HFF-Myc (cell line): ENCODE measurements around the gene SSU72.

Experiments
- DNase-seq: peaks from one replicate; pipeline ENCODE4 v3.0.0-alpha.2; 2011; ENCODE audit warnings: low read depth; ENCODE audit errors: extremely low read depth
- H3K4me3 ChIP-seq: replicated peaks from 2 replicates; pipeline ENCODE4 v1.5.1; 2011; ENCODE audit warnings: low read depth, mild to moderate bottlenecking, control low read depth, low read length
- TF ChIP-seq, protein P1 (sequence below): IDR thresholded peaks from 2 replicates; pipeline ENCODE4 v1.5.1; 2012; ENCODE audit warnings: mild to moderate bottlenecking, low read depth, low read length, control low read depth; ENCODE audit errors: missing control alignments

Gene SSU72

DNA sequence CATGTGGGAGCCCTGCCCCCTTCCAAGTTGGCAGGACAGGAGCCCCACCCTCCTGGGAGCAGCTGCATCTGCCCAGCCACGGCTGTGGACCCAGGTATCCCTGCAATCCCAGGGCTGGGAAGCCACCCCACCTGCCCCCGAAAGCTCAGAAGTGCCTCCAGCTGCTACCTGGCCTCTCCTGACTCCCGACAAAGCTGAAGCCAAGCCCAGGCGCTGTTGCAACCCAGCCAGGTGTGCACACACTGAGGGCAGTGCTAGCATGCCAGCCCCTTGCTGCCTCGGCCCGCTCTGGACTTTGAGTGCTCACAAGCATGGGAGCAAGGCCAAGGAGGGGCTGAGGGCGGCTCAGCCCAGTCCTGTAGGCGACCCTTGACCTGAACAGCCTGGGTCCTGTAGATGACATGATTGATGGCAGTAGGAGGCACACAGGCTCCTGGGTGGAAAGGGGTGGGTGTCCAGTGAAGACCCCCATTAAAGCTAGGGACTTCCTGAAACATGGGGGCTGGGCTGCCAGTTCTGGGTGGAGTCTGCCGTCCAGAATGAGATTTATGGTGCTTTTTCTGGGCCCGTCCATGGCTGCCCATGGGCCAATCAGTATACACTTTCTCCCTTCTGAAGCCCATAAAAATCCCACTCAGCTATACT lies 2.8 kb upstream of the SSU72 start:
- TF ChIP-seq, protein P1, sequence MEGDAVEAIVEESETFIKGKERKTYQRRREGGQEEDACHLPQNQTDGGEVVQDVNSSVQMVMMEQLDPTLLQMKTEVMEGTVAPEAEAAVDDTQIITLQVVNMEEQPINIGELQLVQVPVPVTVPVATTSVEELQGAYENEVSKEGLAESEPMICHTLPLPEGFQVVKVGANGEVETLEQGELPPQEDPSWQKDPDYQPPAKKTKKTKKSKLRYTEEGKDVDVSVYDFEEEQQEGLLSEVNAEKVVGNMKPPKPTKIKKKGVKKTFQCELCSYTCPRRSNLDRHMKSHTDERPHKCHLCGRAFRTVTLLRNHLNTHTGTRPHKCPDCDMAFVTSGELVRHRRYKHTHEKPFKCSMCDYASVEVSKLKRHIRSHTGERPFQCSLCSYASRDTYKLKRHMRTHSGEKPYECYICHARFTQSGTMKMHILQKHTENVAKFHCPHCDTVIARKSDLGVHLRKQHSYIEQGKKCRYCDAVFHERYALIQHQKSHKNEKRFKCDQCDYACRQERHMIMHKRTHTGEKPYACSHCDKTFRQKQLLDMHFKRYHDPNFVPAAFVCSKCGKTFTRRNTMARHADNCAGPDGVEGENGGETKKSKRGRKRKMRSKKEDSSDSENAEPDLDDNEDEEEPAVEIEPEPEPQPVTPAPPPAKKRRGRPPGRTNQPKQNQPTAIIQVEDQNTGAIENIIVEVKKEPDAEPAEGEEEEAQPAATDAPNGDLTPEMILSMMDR: no peak
- H3K4me3 ChIP-seq: no peak overlapping the region
- no peak for DNase-seq

DNA sequence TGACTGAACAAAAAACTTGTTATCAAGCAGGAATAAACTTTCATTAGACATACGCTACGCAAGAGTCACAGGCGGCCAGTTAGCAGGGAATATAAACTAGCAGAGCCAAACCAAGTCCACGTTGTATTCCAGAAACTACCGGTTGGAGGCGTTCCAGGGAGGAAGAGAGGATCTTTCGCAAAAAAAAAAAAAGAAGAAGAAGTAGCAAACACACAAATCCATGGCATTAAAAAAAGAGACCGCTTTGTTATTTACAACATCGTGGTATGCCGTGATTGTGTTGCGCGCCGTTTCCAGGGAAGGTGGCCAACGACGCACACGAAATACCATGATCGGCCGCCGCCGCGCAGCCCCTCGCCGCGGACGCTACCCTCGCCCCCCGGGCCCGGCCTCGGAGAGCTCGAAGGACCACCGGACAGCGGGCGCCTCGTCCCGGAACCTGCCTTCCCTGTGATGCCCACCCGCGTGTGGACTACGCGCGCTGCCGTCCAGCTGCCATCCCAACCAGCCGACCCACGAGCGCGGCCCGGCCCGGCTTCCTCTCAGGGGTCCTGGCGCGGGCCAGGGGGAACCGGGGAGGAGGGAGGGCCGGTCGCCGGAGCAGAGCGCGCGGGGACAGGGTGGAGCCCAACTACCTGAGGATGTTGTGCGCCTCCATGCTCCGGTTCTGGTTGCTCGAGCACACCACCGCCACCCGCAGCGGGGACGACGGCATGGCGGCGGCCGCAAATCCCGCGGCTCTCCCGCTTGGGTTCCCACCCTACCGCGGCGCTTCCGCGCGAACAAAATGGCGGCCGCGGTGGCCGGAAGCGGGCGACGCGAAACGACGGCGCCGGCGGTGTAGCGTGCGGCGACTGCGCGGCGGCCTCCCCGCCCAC lies 581 bp downstream of the SSU72 start:
- DNase-seq: no peak
- TF ChIP-seq, protein P1: peak; percentile 6
- H3K4me3 ChIP-seq: peak overlapping the region; percentile 97

DNA sequence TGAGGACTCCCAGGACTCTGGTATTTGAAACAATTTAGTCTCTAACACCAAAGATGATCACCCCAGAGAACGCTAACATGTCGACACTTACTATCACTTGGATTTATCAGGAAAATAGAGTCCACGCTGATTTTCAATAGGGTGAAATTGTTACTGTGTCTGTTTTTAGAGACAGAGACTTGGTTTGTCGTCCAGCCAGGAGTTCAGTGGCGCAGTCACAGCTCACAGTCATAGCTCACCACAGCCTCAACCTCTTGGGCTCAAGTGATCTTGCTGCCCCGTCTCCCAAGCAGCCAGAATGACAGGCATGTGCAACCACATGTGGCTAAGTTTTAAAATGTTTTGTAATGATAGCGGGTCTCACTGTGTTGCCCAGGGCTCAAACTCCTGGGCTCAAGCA lies 5.3 kb downstream of the SSU72 start:
- H3K4me3 ChIP-seq: no peak overlapping the region
- DNase-seq: no peak
- TF ChIP-seq, protein P1: no peak

DNA sequence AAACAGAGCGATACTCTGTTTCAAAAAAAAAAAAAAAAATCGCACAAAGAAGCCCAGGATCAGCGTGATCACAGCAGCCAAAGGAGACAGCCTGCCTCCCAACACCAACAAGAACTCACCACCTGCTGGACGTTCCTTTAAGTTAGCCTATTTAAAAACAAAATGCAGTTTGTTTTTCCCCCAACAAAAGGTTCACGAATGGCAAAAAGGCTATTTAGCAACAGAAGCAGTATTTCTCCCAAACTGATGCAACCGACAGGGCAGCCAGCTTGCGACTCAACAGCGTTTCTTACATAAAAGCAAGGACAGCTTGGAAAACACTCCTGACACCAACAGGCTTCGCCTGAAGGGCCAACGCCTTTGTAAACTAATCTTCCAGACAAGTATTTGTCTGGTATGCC lies 6.8 kb downstream of the SSU72 start:
- no peak for DNase-seq
- TF ChIP-seq, protein P1: no peak
- no peak overlapping the region for H3K4me3 ChIP-seq

DNA sequence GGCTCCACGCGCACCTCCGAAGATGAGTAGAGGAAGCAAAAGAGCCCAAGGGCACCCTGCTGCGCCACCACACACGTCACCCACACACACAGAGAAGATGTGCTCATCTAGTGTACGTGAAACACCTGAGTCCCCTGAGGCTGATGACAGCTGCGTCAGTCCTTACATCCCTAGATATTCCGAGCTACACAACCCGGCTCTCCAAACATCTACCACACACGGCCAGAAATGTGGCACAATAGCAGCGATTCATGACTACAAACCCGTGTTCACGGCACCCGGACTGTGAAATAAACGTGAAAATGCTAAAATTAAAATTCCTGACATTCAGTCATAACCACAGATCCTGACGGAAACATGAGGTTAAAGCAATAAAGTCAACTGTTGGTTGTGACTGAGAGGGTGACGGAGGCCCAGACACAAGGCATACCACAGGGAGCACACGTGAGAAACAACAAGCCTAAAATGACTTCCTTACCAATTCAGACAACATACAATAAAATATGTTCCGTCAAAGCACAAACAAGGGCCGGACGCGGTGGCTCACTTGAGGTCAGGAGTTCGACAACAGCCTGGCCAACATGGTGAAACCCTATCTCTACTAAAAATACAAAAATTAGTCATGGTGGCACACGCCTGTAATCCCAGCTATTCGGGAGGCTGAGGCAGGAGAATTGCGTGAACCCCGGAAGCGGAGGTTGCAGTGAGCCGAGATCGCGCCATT lies 7.3 kb downstream of the SSU72 start:
- no peak for DNase-seq
- TF ChIP-seq, protein P1: no peak

DNA sequence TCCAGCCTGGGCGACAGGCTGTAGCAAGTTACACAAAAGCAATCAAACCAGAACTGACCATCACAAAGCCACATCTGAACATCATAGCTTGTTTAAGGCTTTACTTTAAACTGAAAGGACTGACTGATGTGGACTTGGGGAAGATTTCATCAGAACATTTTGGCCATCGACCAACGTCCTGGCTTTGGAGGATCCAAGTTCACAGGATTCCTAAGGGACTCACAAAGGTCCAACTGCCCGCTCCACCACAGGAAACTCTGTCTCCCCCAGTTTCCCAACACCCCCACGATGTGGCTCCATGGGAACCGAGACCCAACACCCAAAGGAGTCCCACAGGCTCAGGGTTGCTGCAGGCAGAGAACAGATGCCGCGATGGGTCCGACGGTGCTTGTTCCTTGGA lies 9.3 kb downstream of the SSU72 start:
- no peak overlapping the region for H3K4me3 ChIP-seq
- TF ChIP-seq, protein P1: no peak
- no peak for DNase-seq

More for the DNA sequence above, 7.3 kb downstream of the SSU72 start:
- no peak overlapping the region for H3K4me3 ChIP-seq
